Spleen (tissue), 7 donors: Measurements from ENCODE around the gene ARHGEF28.

Experiments used
- CTCF ChIP-seq, 11 experiments: fragments of 200-600 bp in 7 of 11; fragments of 450-650 bp in 4 of 11; sonication (generic) in 4 of 11; IDR thresholded peaks in 8 of 11; conservative IDR thresholded peaks in 3 of 11; 1 replicate in 7 of 11; 2 replicates in 4 of 11; pipeline versions ENCODE4 v1.4.0 to v1.8.0; 2016 to 2021; ENCODE audit warnings: antibody characterized with exemption in 11 of 11, inconsistent platforms in 4 of 11, mild to moderate bottlenecking in 1 of 11
- POLR2A ChIP-seq, 3 donors: fragments of 450-650 bp; IDR thresholded peaks; one replicate each; pipeline ENCODE4 v1.5.1; 2017; ENCODE audit warnings: antibody characterized with exemption in 3 of 3, mild to moderate bottlenecking in 1 of 3
- POLR2AphosphoS5 ChIP-seq, 3 donors: sonication (generic); formaldehyde crosslinking; IDR thresholded peaks; one replicate each; pipeline ENCODE4 v1.5.1; 2017; ENCODE audit warnings: antibody characterized with exemption in 3 of 3
- donor health status: DM: no; HTN: no; CAD: no; lungs with moderate emphysema.
- donor health status: DM: no; HTN: no; CAD: no.
- donor health status: DM: no; HTN: no; CAD: no.

GRCh38 chr5:73973135-73973534 is 347.1 kb downstream of the ARHGEF28 start:
- no peak for TF ChIP-seq CTCF (IDR thresholded peaks at IDR 0.05 in 8 of 11, conservative IDR thresholded peaks at IDR 0.05 in 3 of 11)
- no peak for TF ChIP-seq POLR2A (IDR thresholded peaks at IDR 0.05)
- TF ChIP-seq POLR2AphosphoS5 (IDR thresholded peaks at IDR 0.05) = no peak
